Thoracic aorta (tissue), 2 donors: Measurements from ENCODE around the gene C1orf141. TPM values are rescaled to one million over a fixed set of nuclear protein-coding genes. Genes with fewer than 3 reads are reported as not detected.

Source experiments
- ATAC-seq: fragments of 150-250 bp; one replicate; pipeline ENCODE4 v1.8.0; 2017; ENCODE audit warnings: low read depth; ENCODE audit not compliant: insufficient number of reproducible peaks, low FRiP score
- DNase-seq: peaks from one replicate; pipeline ENCODE4 v3.0.0-alpha.2; 2020; ENCODE audit warnings: low spot score
- H3K27ac ChIP-seq, 2 donors: fragments of 200-600 bp; sonication (generic); 1 replicate in 1 of 2; 2 replicates in 1 of 2; pipeline ENCODE4 v1.5.1; 2016; ENCODE audit warnings: mild to moderate bottlenecking in 2 of 2, moderate library complexity in 2 of 2
- H3K27me3 ChIP-seq: fragments of 200-600 bp; sonication (generic); replicated peaks from 2 replicates; pipeline ENCODE4 v1.6.0; 2016; ENCODE audit warnings: mild to moderate bottlenecking; ENCODE audit not compliant: insufficient read depth
- H3K36me3 ChIP-seq: fragments of 200-600 bp; sonication (generic); one replicate; pipeline ENCODE4 v1.5.1; 2016
- H3K4me1 ChIP-seq, 2 donors: fragments of 200-600 bp; sonication (generic); 1 replicate in 1 of 2; 2 replicates in 1 of 2; pipeline versions ENCODE4 v1.5.1 to v1.6.0; 2016; ENCODE audit warnings: low read depth in 2 of 2, mild to moderate bottlenecking in 1 of 2; ENCODE audit not compliant: control insufficient read depth in 1 of 2
- H3K4me3 ChIP-seq: fragments of 200-600 bp; sonication (generic); 2 replicates; pipeline ENCODE4 v1.5.1; 2016; ENCODE audit warnings: mild to moderate bottlenecking
- H3K9me3 ChIP-seq: fragments of 200-600 bp; sonication (generic); 2 replicates; pipeline ENCODE4 v1.5.1; 2016
- CTCF ChIP-seq: fragments of 200-600 bp; sonication (generic); IDR thresholded peaks from one replicate; pipeline ENCODE4 v1.5.1; 2019; ENCODE audit warnings: antibody characterized with exemption
- total RNA-seq, 2 donors: library from RNA; depleted of rRNA; stranded (reverse); fragments of >200 nt; gene quantifications; one replicate each; pipeline versions ENCODE4 v1.1.0 to v1.2.3, GENCODE V29; 2016

The C1orf141 gene
- total RNA-seq, 2 donors from 2014 or later = not detected

- Histone ChIP-seq H3K4me1 (peaks cover 0 to 12% of the 10 kb centered on the region in 2 donors), H3K36me3 (no peaks in the 10 kb centered on the region), H3K27ac (no peak overlapping the region), H3K9me3 (no peaks in the 10 kb centered on the region), H3K27me3 (no peaks in the 10 kb centered on the region), H3K4me3 (no peak overlapping the region)
- no peak for DNase-seq
- no peak for TF ChIP-seq CTCF
- no peak for ATAC-seq
These were observed 37.5 kb downstream of the C1orf141 start for GRCh38 chr1:67097305-67097704.

- Histone ChIP-seq H3K9me3 (no peaks in the 10 kb centered on the region), H3K4me1 (no peaks in the 10 kb centered on the region), H3K27me3 (no peaks in the 10 kb centered on the region), H3K27ac (no peak overlapping the region), H3K36me3 (no peaks in the 10 kb centered on the region), H3K4me3 (no peak overlapping the region)
- TF ChIP-seq CTCF = no peak
- ATAC-seq = no peak
- DNase-seq = no peak
These were observed 40.6 kb downstream of the C1orf141 start for GRCh38 chr1:67094191-67094590.

- H3K36me3 ChIP-seq = no peaks in the 10 kb centered on the region
- DNase-seq (no peak), ATAC-seq (no peak)
- no peaks in the 10 kb centered on the region for H3K9me3 ChIP-seq
- no peak for TF ChIP-seq CTCF
- no peaks in the 10 kb centered on the region for H3K27me3 ChIP-seq
- no peak overlapping the region for H3K4me3 ChIP-seq
- no peaks in the 10 kb centered on the region for H3K4me1 ChIP-seq
- no peak overlapping the region for H3K27ac ChIP-seq
These were observed 45.0 kb downstream of the C1orf141 start for GRCh38 chr1:67089685-67090208.

GRCh38 chr1:67088440-67088839, 46.3 kb downstream of the C1orf141 start:
- no peaks in the 10 kb centered on the region for H3K9me3 ChIP-seq
- no peak for ATAC-seq
- no peak overlapping the region for H3K27ac ChIP-seq
- no peak for DNase-seq
- H3K4me3 ChIP-seq = no peak overlapping the region
- H3K4me1 ChIP-seq = no peaks in the 10 kb centered on the region
- no peaks in the 10 kb centered on the region for H3K27me3 ChIP-seq
- no peak for TF ChIP-seq CTCF
- no peaks in the 10 kb centered on the region for H3K36me3 ChIP-seq

- Histone ChIP-seq H3K27me3 (no peaks in the 10 kb centered on the region), H3K4me1 (no peaks in the 10 kb centered on the region), H3K4me3 (no peak overlapping the region), H3K9me3 (no peaks in the 10 kb centered on the region), H3K36me3 (no peaks in the 10 kb centered on the region), H3K27ac (no peak overlapping the region)
- ATAC-seq (no peak), DNase-seq (no peak)
- no peak for TF ChIP-seq CTCF
These were observed 49.4 kb downstream of the C1orf141 start for GRCh38 chr1:67085326-67085725.
